NCI-H1694 (cell line): Measurements from ENCODE around the gene GDF15.
"Not testable (repeated sequence)": the region's sequence is repeated elsewhere in the genome, so short reads cannot be mapped to it uniquely, and the experiment has no call there.

Experiments
- DNase-seq: peaks from one replicate; lab custom pipeline; 2025; lab: John Stamatoyannopoulos, UW

GDF15 gene

DNA sequence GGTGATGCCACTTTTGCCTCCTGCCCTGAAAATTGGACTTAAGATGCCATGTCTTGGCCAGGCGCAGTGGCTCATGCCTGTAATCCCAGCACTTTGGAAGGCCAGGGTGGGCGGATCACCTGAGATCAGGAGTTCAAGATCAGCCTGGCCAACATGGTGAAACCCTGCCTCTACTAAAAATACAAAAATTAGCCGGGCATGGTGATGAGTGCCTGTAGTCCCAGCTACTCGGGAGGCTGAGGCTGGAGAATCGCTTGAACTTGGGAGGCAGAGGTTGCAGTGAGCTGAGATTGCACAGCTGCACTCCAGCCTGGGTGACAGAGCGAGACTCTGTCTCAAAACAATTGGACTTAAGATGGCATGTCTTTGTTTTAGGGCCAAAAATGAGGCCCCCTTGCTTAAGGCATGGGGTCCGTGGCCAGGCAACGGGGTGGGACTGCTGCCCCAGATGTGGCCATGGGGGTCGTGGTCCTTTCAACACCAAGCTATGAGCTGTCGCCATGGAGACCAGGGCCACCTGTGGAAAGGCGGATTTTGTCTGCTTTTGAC, 21.6 kb upstream of the GDF15 start:
- DNase-seq: not testable (repeated sequence)

DNA sequence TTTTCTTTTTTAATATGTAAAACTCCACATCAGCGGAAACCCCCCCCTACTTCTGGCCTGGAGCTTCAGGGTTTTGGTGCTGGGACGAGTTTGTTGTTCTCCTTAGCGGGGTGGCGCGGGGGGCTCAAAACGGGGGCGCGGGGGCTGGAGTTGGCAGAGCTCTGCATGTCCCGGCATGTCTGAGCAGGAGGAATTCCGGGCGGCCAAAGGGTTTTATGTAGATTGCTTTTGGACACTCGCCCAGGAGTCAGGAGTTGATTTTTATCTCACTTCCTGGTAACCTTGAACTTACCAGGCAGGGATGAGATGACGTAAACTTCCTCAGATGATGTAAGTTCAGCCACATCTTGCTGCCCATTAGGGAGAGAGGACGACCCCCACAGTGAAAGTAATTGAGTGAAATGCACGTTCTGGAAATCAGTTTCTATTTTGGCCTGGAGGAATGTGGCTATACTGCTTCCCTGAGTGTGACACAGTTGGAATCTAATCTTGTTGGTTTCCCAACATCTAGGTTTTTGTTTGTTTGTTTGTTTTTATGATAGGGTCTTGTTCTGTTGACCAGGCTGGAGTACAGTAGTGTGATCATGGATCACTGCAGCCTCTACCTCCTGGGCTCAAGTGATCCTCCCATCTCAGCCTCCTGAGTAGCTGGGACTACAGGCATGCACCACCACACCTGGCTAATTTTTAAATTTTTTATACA, 21.0 kb upstream of the GDF15 start:
- no peak for DNase-seq

DNA sequence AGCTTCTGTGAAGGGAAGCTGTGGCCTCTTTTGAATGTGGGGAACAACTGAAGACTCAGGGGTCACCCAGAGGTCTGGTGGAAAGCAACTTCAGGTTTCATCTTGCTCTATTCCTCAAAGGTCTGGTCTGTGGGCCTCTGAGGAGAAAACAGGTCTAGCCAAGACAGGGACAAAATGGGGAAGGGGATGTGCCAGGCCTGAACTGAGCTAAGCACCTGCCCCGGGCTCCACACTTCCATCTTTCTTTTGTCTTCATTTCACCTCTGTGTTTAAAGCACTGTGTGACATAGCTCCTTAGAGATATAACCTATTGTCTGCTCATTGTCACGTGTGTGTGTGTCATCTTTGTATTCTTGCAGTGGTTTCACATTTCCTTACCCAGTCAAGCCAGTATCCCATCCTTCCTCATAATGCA, 19.9 kb upstream of the GDF15 start:
- no peak for DNase-seq

- DNase-seq: no peak
Measured at GRCh38 chr19:18368504-18369222, 17.3 kb upstream of the GDF15 start.

DNA sequence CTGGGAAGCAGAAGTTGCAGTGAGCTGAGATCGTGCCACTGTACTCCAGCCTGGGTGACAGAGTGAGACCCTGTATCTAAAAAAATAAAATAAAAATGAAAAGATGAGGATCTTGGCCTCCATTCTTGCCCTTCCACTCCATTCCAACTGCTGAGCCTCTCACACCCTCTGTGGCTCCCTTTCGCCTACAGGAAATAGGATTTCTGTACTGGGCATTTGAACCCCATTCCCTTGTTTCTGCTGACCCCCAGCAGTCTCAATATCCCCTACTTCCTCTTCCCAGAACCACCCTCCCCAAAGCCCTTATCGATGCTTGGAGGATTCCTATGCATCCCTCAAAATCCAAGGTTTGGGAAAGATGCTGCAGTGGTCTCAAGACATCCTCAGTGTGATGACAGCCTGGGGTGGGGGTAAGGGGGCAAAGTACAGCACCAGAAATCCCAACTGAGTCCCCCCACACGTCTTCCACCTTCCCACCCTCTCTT, 12.5 kb upstream of the GDF15 start:
- no peak for DNase-seq

- no peak for DNase-seq
Measured at GRCh38 chr19:18373892-18374629, 11.9 kb upstream of the GDF15 start.

DNA sequence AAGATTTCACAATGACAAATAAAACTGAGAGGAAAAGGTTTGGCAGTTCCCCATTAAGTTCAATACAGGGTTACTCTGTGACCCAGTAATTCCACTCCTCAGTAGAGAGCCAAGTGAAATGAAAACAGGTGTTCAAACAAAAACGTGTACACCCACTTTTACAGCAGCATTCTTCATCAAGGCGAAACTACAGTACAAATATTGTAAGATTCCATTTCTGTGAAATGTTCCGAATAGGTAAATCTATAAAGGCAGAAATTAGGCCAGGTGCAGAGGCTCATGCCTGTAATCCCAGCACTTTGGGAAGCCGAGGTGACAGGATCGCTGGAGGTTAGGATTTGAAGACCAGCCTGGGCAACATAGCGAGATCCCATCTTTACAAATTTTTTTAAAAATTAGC, 8.9 kb upstream of the GDF15 start:
- no peak for DNase-seq

- no peak for DNase-seq
Measured at GRCh38 chr19:18379803-18380747, 5.9 kb upstream of the GDF15 start.

- DNase-seq: no peak
Measured at GRCh38 chr19:18380843-18381242, 5.1 kb upstream of the GDF15 start.

- not testable (repeated sequence) for DNase-seq
Measured at GRCh38 chr19:18383622-18384021, 2.3 kb upstream of the GDF15 start.

DNA sequence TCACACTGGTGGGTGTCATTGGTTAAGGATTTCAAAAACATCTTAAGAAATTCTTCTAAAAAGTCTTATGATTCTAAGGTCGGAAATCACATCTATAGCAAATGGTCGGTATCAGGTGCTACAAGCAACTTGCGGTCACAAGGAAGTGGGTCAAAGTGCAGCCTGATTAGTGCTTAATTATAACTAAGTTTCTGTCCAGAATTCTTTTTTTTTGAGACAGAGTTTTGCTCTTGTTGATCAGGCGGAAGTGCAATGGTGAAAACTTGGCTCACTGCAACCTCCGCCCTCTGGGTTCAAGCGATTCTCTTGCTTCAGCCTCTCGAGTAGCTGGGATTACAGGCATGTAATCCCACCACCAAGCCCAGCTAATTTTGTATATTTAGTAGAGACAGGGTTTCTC, 1.2 kb upstream of the GDF15 start:
- DNase-seq: no peak

- DNase-seq: no peak
Measured at GRCh38 chr19:18385359-18385674, 641 bp upstream of the GDF15 start.

DNA sequence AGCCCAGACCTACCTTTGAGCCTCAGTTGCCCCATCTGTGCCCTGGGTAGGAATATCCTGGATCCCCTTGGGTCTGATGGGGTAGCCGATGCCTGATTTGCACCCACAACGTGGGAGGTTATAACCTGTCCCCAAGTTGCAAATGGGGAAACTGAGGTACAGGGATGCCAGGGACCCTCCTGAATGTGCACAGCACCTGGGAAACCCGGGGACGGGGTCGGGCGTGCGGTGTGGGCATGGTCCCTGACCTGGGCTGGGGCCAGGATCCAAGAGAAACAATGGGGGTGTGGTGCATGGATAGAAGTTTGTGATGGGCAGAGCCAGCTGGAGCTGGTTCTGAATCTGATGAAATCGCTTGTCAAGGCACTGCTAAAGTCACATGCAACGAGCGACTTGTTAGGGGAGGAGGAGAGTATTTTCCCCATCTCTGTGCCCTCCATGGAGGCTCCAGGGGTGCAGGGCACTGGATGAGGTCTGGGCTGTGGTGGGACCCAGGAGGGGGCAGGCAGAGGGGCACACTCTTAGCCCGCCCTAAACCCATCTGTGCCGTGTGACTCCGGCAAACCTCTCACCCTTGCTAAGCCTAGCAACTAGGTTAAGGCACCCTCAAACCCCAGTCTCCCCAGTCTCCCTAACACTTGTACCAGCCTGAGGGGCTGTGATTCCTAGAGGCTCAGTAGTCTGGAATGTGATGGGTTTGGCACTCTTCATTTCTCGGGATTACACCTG, 749 bp downstream of the GDF15 start:
- no peak for DNase-seq

DNA sequence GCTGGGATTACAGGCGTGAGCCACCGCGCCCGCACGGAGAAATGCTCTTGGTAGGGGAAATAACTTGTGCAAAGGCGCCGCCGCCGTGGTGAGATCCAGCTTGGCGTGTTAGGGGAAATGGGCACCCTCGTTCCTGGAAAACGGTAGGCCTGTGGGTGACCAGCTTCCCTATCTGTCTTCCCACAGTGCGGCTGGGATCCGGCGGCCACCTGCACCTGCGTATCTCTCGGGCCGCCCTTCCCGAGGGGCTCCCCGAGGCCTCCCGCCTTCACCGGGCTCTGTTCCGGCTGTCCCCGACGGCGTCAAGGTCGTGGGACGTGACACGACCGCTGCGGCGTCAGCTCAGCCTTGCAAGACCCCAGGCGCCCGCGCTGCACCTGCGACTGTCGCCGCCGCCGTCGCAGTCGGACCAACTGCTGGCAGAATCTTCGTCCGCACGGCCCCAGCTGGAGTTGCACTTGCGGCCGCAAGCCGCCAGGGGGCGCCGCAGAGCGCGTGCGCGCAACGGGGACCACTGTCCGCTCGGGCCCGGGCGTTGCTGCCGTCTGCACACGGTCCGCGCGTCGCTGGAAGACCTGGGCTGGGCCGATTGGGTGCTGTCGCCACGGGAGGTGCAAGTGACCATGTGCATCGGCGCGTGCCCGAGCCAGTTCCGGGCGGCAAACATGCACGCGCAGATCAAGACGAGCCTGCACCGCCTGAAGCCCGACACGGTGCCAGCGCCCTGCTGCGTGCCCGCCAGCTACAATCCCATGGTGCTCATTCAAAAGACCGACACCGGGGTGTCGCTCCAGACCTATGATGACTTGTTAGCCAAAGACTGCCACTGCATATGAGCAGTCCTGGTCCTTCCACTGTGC, 2.4 kb downstream of the GDF15 start:
- peak; percentile 58 for DNase-seq

- no peak for DNase-seq
Measured at GRCh38 chr19:18388960-18389725, 3.2 kb downstream of the GDF15 start.

DNA sequence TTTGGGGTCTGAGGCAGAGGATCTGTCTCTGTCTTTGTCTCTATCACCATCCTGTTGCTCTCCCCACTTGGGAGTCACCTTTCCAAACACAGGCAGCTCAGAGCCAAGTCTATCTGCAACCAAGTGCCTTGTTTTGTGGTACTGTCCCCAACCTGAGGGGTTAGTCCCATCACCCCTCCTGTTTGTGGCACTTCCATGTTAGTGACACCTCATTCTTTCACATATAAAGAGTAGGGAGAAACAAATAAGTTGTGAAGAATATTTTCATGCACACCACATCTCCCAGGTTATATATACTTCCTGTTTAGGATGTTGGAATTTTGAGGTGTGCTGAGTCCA, 3.7 kb downstream of the GDF15 start:
- no peak for DNase-seq

- DNase-seq: peak; percentile 68
Measured at GRCh38 chr19:18390065-18390907, 4.3 kb downstream of the GDF15 start.

GRCh38 chr19:18391509-18392075, 5.6 kb downstream of the GDF15 start:
- no peak for DNase-seq
